ENCODE data around the gene SLX4IP. TPM values are rescaled to one million over a fixed set of nuclear protein-coding genes. Genes with fewer than 3 reads are reported as not detected.

The SLX4IP gene
- total and polyA plus RNA-seq, 2 donors = 1.4 to 7.1 TPM

- no peaks in the 10 kb centered on the region for H3K36me3 ChIP-seq (ENCODE audit: insufficient read depth)
- peak within 1 kb of the TSS; percentile 86 for H3K27ac ChIP-seq (ENCODE audit: low read depth)
- peak within 1 kb of the TSS; percentile 88 for H3K4me3 ChIP-seq (ENCODE audit: low read depth, low read length)
- DNase-seq (ENCODE audit: extremely low spot score) = no peak
- under 1% methylated on average over 73 of the region's 73 CpGs for WGBS
- peaks cover 4% of the 10 kb centered on the region for H3K4me1 ChIP-seq (ENCODE audit: insufficient read depth)
Observed at GRCh38 chr20:10433623-10434466, 1.3 kb upstream of the SLX4IP start, which contains the start of gene MKKS. Gene MKKS, minus strand, starts transcription at chr20:10434222. Its CDS starts 20,708 bp downstream, at chr20:10413514.

- Histone ChIP-seq H3K36me3 (ENCODE audit: insufficient read depth) (no peaks in the 10 kb centered on the region), H3K4me3 (ENCODE audit: low read depth, low read length) (peak overlapping the region; percentile 88), H3K27ac (ENCODE audit: low read depth) (peak overlapping the region; percentile 58), H3K4me1 (ENCODE audit: insufficient read depth) (peaks cover 4% of the 10 kb centered on the region)
- DNase-seq (ENCODE audit: extremely low spot score) = peak; percentile 99
- under 1% methylated on average over 17 of the region's 17 CpGs for WGBS
Observed at GRCh38 chr20:10434467-10434831, 656 bp upstream of the SLX4IP start.

- no peak overlapping the region for H3K27ac ChIP-seq (ENCODE audit: low read depth)
- no peak for DNase-seq (ENCODE audit: extremely low spot score)
- no peaks in the 10 kb centered on the region for H3K36me3 ChIP-seq (ENCODE audit: insufficient read depth)
- H3K4me3 ChIP-seq (ENCODE audit: low read depth, low read length) = no peak overlapping the region
- peaks cover 4% of the 10 kb centered on the region for H3K4me1 ChIP-seq (ENCODE audit: insufficient read depth)
- 96% methylated on average over 20 of the region's 20 CpGs for WGBS
Observed at GRCh38 chr20:10436053-10436699, 1.1 kb downstream of the SLX4IP start.

GRCh38 chr20:10438217-10438616, 3.1 kb downstream of the SLX4IP start:
- Histone ChIP-seq H3K27ac (ENCODE audit: low read depth) (no peak overlapping the region), H3K36me3 (ENCODE audit: insufficient read depth) (no peaks in the 10 kb centered on the region), H3K4me3 (ENCODE audit: low read depth, low read length) (no peak overlapping the region), H3K4me1 (ENCODE audit: insufficient read depth) (no peaks in the 10 kb centered on the region)
- WGBS = 80% methylated on average over 4 of the region's 4 CpGs
- DNase-seq (ENCODE audit: extremely low spot score) = no peak

- Histone ChIP-seq H3K4me1 (ENCODE audit: insufficient read depth) (no peaks in the 10 kb centered on the region), H3K27ac (ENCODE audit: low read depth) (no peak overlapping the region), H3K36me3 (ENCODE audit: insufficient read depth) (no peaks in the 10 kb centered on the region), H3K4me3 (ENCODE audit: low read depth, low read length) (no peak overlapping the region)
- DNase-seq (ENCODE audit: extremely low spot score) = no peak
- WGBS = 61% methylated on average over 2 of the region's 2 CpGs
Observed at GRCh38 chr20:10443936-10444335, 8.8 kb downstream of the SLX4IP start.

- no peak overlapping the region for H3K4me3 ChIP-seq (ENCODE audit: low read depth, low read length)
- no peaks in the 10 kb centered on the region for H3K36me3 ChIP-seq (ENCODE audit: insufficient read depth)
- no peak overlapping the region for H3K27ac ChIP-seq (ENCODE audit: low read depth)
- DNase-seq (ENCODE audit: extremely low spot score) = no peak
- H3K4me1 ChIP-seq (ENCODE audit: insufficient read depth) = no peaks in the 10 kb centered on the region
- 91% methylated on average over 4 of the region's 4 CpGs for WGBS
Observed at GRCh38 chr20:10445758-10446157, 10.7 kb downstream of the SLX4IP start.

- no peak overlapping the region for H3K4me3 ChIP-seq (ENCODE audit: low read depth, low read length)
- DNase-seq (ENCODE audit: extremely low spot score) = no peak
- no peak overlapping the region for H3K27ac ChIP-seq (ENCODE audit: low read depth)
- 29% methylated on average over 3 of the region's 3 CpGs for WGBS
- no peaks in the 10 kb centered on the region for H3K36me3 ChIP-seq (ENCODE audit: insufficient read depth)
- H3K4me1 ChIP-seq (ENCODE audit: insufficient read depth) = no peaks in the 10 kb centered on the region
Observed at GRCh38 chr20:10447028-10447427, 11.9 kb downstream of the SLX4IP start.

- no peak overlapping the region for H3K4me3 ChIP-seq (ENCODE audit: low read depth, low read length)
- no peak overlapping the region for H3K27ac ChIP-seq (ENCODE audit: low read depth)
- no peak for DNase-seq (ENCODE audit: extremely low spot score)
- no peaks in the 10 kb centered on the region for H3K4me1 ChIP-seq (ENCODE audit: insufficient read depth)
- 92% methylated on average over 6 of the region's 6 CpGs for WGBS
- H3K36me3 ChIP-seq (ENCODE audit: insufficient read depth) = no peaks in the 10 kb centered on the region
Observed at GRCh38 chr20:10448270-10449156, 13.4 kb downstream of the SLX4IP start.

GRCh38 chr20:10449270-10449669, 14.2 kb downstream of the SLX4IP start:
- no peaks in the 10 kb centered on the region for H3K36me3 ChIP-seq (ENCODE audit: insufficient read depth)
- DNase-seq (ENCODE audit: extremely low spot score) = no peak
- H3K4me3 ChIP-seq (ENCODE audit: low read depth, low read length) = no peak overlapping the region
- 96% methylated on average over 2 of the region's 2 CpGs for WGBS
- no peaks in the 10 kb centered on the region for H3K4me1 ChIP-seq (ENCODE audit: insufficient read depth)
- no peak overlapping the region for H3K27ac ChIP-seq (ENCODE audit: low read depth)

GRCh38 chr20:10453241-10453640, 18.1 kb downstream of the SLX4IP start:
- peaks cover under 1% of the 10 kb centered on the region for H3K36me3 ChIP-seq (ENCODE audit: insufficient read depth)
- no peak overlapping the region for H3K27ac ChIP-seq (ENCODE audit: low read depth)
- no peak for DNase-seq (ENCODE audit: extremely low spot score)
- no peak overlapping the region for H3K4me3 ChIP-seq (ENCODE audit: low read depth, low read length)
- WGBS = 71% methylated on average over 5 of the region's 5 CpGs
- no peaks in the 10 kb centered on the region for H3K4me1 ChIP-seq (ENCODE audit: insufficient read depth)

GRCh38 chr20:10454151-10454750, 19.1 kb downstream of the SLX4IP start:
- H3K36me3 ChIP-seq (ENCODE audit: insufficient read depth) = peaks cover 4% of the 10 kb centered on the region
- H3K27ac ChIP-seq (ENCODE audit: low read depth) = no peak overlapping the region
- no peaks in the 10 kb centered on the region for H3K4me1 ChIP-seq (ENCODE audit: insufficient read depth)
- DNase-seq (ENCODE audit: extremely low spot score) = no peak
- no peak overlapping the region for H3K4me3 ChIP-seq (ENCODE audit: low read depth, low read length)

GRCh38 chr20:10461495-10461894, 26.4 kb downstream of the SLX4IP start:
- 98% methylated on average over 2 of the region's 2 CpGs for WGBS
- Histone ChIP-seq H3K4me1 (ENCODE audit: insufficient read depth) (no peaks in the 10 kb centered on the region), H3K36me3 (ENCODE audit: insufficient read depth) (peaks cover 7% of the 10 kb centered on the region), H3K27ac (ENCODE audit: low read depth) (no peak overlapping the region), H3K4me3 (ENCODE audit: low read depth, low read length) (no peak overlapping the region)
- no peak for DNase-seq (ENCODE audit: extremely low spot score)

- peaks cover 7% of the 10 kb centered on the region for H3K36me3 ChIP-seq (ENCODE audit: insufficient read depth)
- DNase-seq (ENCODE audit: extremely low spot score) = no peak
Observed at GRCh38 chr20:10462516-10462915, 27.4 kb downstream of the SLX4IP start.

More at GRCh38 chr20:10462516-10462915, 27.4 kb downstream of the SLX4IP start:
- Histone ChIP-seq H3K27ac (ENCODE audit: low read depth) (no peak overlapping the region), H3K4me1 (ENCODE audit: insufficient read depth) (no peaks in the 10 kb centered on the region), H3K4me3 (ENCODE audit: low read depth, low read length) (no peak overlapping the region)

All from urinary bladder (tissue), 4 donors.